ENCODE results near the gene DNAJC3. TPM values are rescaled to one million over a fixed set of nuclear protein-coding genes. Genes with fewer than 3 reads are reported as not detected.

DNAJC3 gene, protein sequence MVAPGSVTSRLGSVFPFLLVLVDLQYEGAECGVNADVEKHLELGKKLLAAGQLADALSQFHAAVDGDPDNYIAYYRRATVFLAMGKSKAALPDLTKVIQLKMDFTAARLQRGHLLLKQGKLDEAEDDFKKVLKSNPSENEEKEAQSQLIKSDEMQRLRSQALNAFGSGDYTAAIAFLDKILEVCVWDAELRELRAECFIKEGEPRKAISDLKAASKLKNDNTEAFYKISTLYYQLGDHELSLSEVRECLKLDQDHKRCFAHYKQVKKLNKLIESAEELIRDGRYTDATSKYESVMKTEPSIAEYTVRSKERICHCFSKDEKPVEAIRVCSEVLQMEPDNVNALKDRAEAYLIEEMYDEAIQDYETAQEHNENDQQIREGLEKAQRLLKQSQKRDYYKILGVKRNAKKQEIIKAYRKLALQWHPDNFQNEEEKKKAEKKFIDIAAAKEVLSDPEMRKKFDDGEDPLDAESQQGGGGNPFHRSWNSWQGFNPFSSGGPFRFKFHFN
- total RNA-seq (2022; extraction: Qiagen RNA extraction; ENCODE audit: low read depth), result 7.5 to 14.1 TPM (median 13.0 TPM) in 5 replicates

DNA sequence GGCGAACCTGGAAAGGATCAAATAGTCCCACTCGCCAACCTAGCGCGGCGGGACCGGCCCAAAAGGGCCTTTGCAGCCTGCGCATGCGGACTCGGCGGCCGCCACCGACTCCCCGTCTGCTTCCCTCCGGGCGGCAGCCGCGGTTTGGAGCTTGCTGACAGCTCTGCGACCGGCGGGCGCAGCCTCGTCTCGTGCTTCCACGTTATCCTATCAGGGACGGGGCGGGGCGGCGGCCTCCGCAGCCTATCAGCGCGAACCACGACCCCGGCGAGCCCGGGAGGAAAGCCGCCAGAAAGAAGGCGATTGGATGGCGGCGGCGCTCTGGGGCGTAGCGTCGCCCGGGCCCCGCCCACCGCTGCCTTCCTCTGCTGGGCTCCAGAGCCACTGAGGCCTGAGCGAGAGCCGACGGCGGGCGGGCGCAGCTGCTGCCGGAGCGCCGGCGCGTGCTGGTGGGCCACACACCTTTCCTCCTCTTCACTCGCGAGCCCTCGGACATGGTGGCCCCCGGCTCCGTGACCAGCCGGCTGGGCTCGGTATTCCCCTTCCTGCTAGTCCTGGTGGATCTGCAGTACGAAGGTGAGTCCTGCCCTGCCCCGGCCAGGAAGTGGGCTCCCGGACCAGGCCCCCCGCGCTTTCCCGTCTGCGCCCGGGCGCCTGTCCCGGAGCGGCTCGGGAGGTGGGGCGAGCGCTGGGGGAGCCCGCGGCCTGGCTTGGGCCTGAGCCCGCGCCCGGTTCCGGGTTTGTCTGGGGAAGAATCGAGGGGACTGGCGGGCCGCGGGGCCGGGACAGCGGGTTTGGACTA is at the start of gene DNAJC3:
Gene DNAJC3 (plus strand): TSS at position 378 of the 802 bp plus-strand sequence. CDS start 117 bp downstream, at position 495.

DNA sequence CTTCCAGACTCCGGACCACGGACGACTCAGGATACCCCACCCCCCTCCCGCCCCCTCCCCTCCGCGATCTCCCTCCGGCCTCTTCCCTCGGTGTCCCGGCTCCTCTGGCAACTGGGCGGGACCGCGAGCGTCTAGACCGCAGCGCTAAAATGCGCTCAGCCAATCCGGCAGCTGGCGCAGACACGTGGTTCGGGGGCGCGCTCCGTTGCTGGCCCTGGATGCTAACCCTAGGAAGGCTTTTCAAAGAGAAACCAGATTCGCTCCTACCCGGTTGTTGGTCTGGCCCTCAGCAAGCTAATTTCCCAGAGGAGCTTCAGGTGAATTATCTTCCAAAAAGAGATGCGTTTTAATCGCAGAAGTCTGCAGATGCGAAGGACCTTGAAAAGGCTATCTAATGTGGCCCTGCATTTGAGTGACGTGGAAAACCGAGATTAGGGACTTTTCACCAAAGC is 32.3 kb upstream of the DNAJC3 start, which contains the start of gene DZIP1:
Gene DZIP1 (minus strand): TSS at position 106 of the 452 bp plus-strand sequence. CDS start 2,677 bp downstream, outside the sequence.

Other genes starting within 250 kb of the DNAJC3 start
- 0.13 to 0.50 TPM (median 0.29 TPM) in 4 of 5 replicates, not detected in the other for gene CLDN10, start 124.4 kb upstream of the DNAJC3 start, total RNA-seq (2022; extraction: Qiagen RNA extraction; ENCODE audit: low read depth)
- gene DZIP1, start 32.4 kb upstream of the DNAJC3 start, total RNA-seq (2022; extraction: Qiagen RNA extraction; ENCODE audit: low read depth), result 12.6 to 14.7 TPM (median 13.6 TPM) in 5 replicates

Data from A549 treated with RU486 at 1 μM for 4 hours (cell line).